ENCODE results near the gene TRIM66. TPM values are rescaled to one million over a fixed set of nuclear protein-coding genes. Genes with fewer than 3 reads are reported as not detected.

TRIM66 gene
- total and polyA plus RNA-seq, 9 of the 15 experiments (the other 6 are each of a cell fraction or from before 2014, with no cell fraction given) = 1.1 to 7.3 (median 4.9) TPM

DNA sequence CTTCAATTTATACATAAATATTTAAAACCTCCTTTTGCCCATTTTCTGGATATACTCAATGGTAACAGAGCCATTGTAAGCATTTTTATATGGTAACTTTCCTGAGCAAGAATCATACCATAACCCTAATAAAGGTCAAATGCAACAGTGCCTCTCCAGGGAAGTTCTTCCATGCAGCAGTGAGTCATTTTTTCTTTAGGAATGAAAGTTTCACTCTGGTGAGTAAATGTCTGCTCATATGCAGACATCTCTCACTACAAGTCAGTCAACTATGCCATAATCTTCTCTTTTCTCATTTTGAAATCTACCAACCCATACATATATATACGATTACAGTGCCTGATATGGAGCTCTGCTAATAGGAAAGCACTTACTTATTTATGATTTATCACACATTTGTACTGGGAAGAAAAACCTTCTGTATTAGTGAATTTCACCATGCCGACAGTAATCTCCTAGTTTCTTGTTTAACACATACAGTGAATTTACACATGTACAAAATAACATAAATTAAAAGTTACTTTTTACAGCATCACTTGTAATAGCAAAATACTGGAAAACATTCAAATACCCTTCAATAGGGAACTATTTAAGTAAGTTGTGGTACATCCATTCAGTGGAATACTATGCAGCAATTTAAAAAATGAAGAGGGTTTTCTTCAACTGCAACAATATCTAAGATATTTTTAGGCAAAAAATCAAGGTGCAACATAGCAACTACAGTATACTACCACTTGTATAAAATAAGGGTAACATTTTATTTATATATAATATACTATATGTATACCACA, 104.5 kb downstream of the TRIM66 start:
- FAIRE-seq = no peak
- BruUV-seq (replicated peaks) = no TSS peak

DNA sequence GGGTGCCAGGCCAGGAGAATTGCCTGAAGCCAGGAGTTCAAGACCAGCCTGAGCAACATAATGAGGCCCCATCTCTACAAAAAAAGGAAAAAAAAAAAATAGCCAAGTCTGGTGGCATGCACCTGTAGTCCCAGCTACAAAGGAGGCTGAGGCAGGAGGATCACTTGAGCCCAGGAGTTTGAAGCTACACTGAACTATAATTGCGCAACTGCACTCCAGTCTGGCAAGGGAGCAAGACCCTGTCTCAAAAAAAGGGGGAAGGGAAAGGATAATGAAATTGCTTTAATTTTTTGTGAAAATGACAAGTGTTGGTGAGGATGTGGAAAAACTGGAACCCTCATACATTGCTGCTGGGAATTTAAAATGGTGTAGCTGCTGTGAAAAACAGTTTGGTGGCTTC, 107.7 kb downstream of the TRIM66 start:
- no peaks in the 10 kb centered on the region for H3K79me2 ChIP-seq (ENCODE audit: control insufficient read depth, insufficient read depth, low read length)
- H3K9me1 ChIP-seq (ENCODE audit: control insufficient read depth, insufficient read depth, low read length) = no peaks in the 10 kb centered on the region
- H3K4me2 ChIP-seq (ENCODE audit: insufficient read depth, low read length) = no peak overlapping the region
- H3K27me3 ChIP-seq (ENCODE audit: control insufficient read depth in 2 of 2, insufficient read depth in 2 of 2, low read length in 2 of 2) = no peaks in the 10 kb centered on the region; a peak in 1 of 5 replicates
- ChIA-PET CTCF (ENCODE audit: low intra/inter-chr PET ratio) (no interaction called here), POLR2A (no interaction called here)
- TF ChIP-seq CEBPB (tag; IDR thresholded peaks at IDR 0.05) = peak; percentile 88
- no peak; the same call in 1 of the 2 replicates for TF ChIP-seq CEBPG (CRISPR knock-in tag; IDR thresholded peaks at IDR 0.05)
- peak in 1 of 2 experiments; percentile 83; a peak in 2 of 4 replicates for TF ChIP-seq CEBPG (tag; conservative IDR thresholded peaks at IDR 0.05 in 1 of 2, IDR thresholded peaks at IDR 0.05 in 1 of 2)
- TF ChIP-seq COPS2 (conservative IDR thresholded peaks at IDR 0.05) = no peak
- ATAC-seq (no peak), FAIRE-seq (no peak), DNase-seq (ENCODE audit: extremely low read depth in 1 of 4, low spot score in 3 of 4) (no peak)
- H3K9ac ChIP-seq (ENCODE audit: insufficient read depth in 1 of 2, low read depth in 2 of 2, low read length in 2 of 2) = no peak overlapping the region
- H3K4me3 ChIP-seq = no peak overlapping the region
- intact Hi-C loops (cut with micrococcal nuclease) (loop anchor here (10.0 kb wide), 1 partner anchor 380 kb away; no protein-coding TSS in a partner anchor), in situ Hi-C loops (cut with MboI) (no loop called here)
- no peak overlapping the region for H2AFZ ChIP-seq (ENCODE audit: low read depth, low read length)
- no TSS peak for BruUV-seq (replicated peaks)
- H3K9me3 ChIP-seq (replicated peaks; ENCODE audit: control insufficient read depth, insufficient read depth, low read depth, low read length) = no peaks in the 10 kb centered on the region
- no peaks in the 10 kb centered on the region for H3K36me3 ChIP-seq (ENCODE audit: control insufficient read depth, insufficient read depth, low read length)
- H3K4me1 ChIP-seq (replicated peaks in 1 of 2; ENCODE audit: control insufficient read depth in 2 of 2, insufficient read depth in 2 of 2, low read length in 2 of 2) = no peaks in the 10 kb centered on the region
- 0 out of 2 replicates have a peak, but pooled peaks cover 3% of the 10 kb centered on the region for H4K20me1 ChIP-seq (replicated peaks; ENCODE audit: control insufficient read depth, insufficient read depth, low read length)
- no peak overlapping the region for H3K27ac ChIP-seq (ENCODE audit: extremely low read depth, low read depth, low read length)
- WGBS (ENCODE audit: insufficient coverage, low coverage, missing lambda C conversion rate) = 57% methylated on average over 1 of the region's 1 CpG

More for the DNA sequence above, 104.5 kb downstream of the TRIM66 start:
- Histone ChIP-seq H3K4me3 (no peak overlapping the region), H4K20me1 (replicated peaks; ENCODE audit: control insufficient read depth, insufficient read depth, low read length) (no peaks in the 10 kb centered on the region), H3K79me2 (ENCODE audit: control insufficient read depth, insufficient read depth, low read length) (no peaks in the 10 kb centered on the region), H3K4me2 (ENCODE audit: insufficient read depth, low read length) (no peak overlapping the region), H3K36me3 (ENCODE audit: control insufficient read depth, insufficient read depth, low read length) (no peaks in the 10 kb centered on the region), H3K9me1 (ENCODE audit: control insufficient read depth, insufficient read depth, low read length) (no peaks in the 10 kb centered on the region), H2AFZ (ENCODE audit: low read depth, low read length) (no peak overlapping the region), H3K27ac (ENCODE audit: extremely low read depth, low read depth, low read length) (no peak overlapping the region), H3K27me3 (ENCODE audit: control insufficient read depth in 2 of 2, insufficient read depth in 2 of 2, low read length in 2 of 2) (no peaks in the 10 kb centered on the region), H3K9me3 (replicated peaks; ENCODE audit: control insufficient read depth, insufficient read depth, low read depth, low read length) (no peaks in the 10 kb centered on the region), H3K4me1 (replicated peaks in 1 of 2; ENCODE audit: control insufficient read depth in 2 of 2, insufficient read depth in 2 of 2, low read length in 2 of 2) (no peaks in the 10 kb centered on the region), H3K9ac (ENCODE audit: insufficient read depth in 1 of 2, low read depth in 2 of 2, low read length in 2 of 2) (no peak overlapping the region)
- DNase-seq (ENCODE audit: extremely low read depth in 1 of 4, low spot score in 3 of 4) = no peak
- intact Hi-C loops (cut with micrococcal nuclease) = loop anchor here (10.0 kb wide), 1 partner anchor 377 kb away; no protein-coding TSS in a partner anchor
- no peak for ATAC-seq
- POLR2A ChIA-PET = interaction anchor here (0.6 kb wide), 1 partner anchor 256 kb away, joined by 3 read pairs; no protein-coding TSS in a partner anchor
- CTCF ChIA-PET (ENCODE audit: low intra/inter-chr PET ratio) = no interaction called here
- WGBS (ENCODE audit: insufficient coverage, low coverage, missing lambda C conversion rate) = 0% methylated on average over 2 of the region's 2 CpGs
- in situ Hi-C loops (cut with MboI) = no loop called here
- peak; percentile 43 for TF ChIP-seq RBM25 (IDR thresholded peaks at IDR 0.05; ENCODE audit: low read depth, low read length, severe bottlenecking)
- no peak for TF ChIP-seq ARHGAP35 (IDR thresholded peaks at IDR 0.05; ENCODE audit: partially characterized antibody)

Data from K562 (cell line).